Measurements from ENCODE around the gene PARP1. TPM values are rescaled to one million over a fixed set of nuclear protein-coding genes. Genes with fewer than 3 reads are reported as not detected.

The PARP1 gene
- total RNA-seq, 4 donors from 2014 or later, result 30.9 to 65.1 (median 48.2) TPM

DNA sequence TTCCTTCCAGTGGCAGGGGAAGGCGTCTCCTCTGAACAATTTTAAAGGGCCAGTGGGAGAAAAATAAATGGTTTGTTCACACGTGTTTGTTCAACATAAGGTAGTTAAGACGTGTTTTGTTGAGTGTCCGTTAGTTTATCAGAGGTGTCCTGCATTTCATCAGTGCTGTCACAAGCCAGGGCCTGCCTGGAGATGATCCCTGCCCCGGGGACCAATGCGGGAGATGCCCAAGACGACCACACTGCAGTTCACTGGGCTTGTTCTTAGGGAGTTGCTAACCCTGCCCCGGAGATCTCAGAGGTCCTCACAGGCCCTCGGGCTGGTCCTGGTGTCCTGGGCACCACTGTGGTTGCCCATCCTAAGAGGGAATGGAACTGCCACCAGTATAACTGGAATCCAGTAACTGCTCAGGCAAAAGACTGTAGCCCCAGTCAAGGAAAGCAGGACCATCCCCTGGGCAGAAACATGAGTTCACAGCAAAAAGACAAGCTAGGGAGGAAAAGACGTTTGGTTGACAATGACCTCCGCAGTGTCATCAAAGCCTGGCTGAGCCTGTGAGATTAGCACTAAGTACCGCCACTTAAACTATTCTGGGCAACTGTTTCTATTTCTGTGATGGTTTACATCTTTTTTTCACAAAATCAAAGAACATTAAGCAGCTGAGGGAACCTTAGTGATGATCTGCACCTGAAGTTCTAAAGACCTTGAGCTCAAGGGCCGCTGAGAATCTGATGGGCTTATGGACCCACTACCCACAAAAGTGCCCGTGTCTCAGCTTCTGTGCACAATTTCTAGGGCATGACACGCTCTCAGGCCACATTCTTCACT is 54.0 kb downstream of the PARP1 start:
- 61 to 66% methylated on average over 15 of the region's 15 CpGs for WGBS, 2 donors
- no peak overlapping the region for H3K4me3 ChIP-seq (ENCODE audit: low read depth, poor library complexity, severe bottlenecking)
- intact Hi-C loops (cut with DNase I; ENCODE audit: low total_unique reads), result no loop called here
- TF ChIP-seq POLR2A (IDR thresholded peaks at IDR 0.05), result no peak
- TF ChIP-seq, protein P1, sequence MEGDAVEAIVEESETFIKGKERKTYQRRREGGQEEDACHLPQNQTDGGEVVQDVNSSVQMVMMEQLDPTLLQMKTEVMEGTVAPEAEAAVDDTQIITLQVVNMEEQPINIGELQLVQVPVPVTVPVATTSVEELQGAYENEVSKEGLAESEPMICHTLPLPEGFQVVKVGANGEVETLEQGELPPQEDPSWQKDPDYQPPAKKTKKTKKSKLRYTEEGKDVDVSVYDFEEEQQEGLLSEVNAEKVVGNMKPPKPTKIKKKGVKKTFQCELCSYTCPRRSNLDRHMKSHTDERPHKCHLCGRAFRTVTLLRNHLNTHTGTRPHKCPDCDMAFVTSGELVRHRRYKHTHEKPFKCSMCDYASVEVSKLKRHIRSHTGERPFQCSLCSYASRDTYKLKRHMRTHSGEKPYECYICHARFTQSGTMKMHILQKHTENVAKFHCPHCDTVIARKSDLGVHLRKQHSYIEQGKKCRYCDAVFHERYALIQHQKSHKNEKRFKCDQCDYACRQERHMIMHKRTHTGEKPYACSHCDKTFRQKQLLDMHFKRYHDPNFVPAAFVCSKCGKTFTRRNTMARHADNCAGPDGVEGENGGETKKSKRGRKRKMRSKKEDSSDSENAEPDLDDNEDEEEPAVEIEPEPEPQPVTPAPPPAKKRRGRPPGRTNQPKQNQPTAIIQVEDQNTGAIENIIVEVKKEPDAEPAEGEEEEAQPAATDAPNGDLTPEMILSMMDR (IDR thresholded peaks at IDR 0.05), result no peak
- no peak for DNase-seq (ENCODE audit: low spot score in 2 of 2)

DNA sequence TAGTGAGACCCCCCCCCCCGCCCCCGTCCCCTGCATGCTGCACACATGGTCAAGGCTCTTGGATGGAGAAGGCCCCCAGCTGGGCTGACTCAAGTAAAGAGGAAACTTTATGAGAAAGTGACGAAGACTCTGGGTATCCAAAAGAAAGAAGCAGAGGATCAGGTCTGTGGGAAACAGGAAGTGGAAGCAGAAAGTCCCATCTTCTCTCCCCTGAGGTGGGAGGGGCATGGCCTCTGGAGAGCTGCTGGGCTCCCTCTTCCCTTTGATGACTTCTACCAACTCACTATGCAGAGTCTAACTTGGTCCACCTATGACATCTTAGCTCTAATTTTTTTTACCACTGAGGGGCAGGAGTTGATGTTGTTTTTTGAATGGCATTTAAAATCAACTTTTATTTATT is 56.2 kb downstream of the PARP1 start:
- TF ChIP-seq POLR2A (IDR thresholded peaks at IDR 0.05), result no peak
- TF ChIP-seq, protein P1 (IDR thresholded peaks at IDR 0.05), result no peak
- H3K4me3 ChIP-seq (ENCODE audit: low read depth, poor library complexity, severe bottlenecking), result no peak overlapping the region
- intact Hi-C loops (cut with DNase I; ENCODE audit: low total_unique reads), result no loop called here
- DNase-seq (ENCODE audit: low spot score in 2 of 2), result no peak
- WGBS, 2 donors, result 80 to 93% methylated on average over 3 of the region's 3 CpGs

DNA sequence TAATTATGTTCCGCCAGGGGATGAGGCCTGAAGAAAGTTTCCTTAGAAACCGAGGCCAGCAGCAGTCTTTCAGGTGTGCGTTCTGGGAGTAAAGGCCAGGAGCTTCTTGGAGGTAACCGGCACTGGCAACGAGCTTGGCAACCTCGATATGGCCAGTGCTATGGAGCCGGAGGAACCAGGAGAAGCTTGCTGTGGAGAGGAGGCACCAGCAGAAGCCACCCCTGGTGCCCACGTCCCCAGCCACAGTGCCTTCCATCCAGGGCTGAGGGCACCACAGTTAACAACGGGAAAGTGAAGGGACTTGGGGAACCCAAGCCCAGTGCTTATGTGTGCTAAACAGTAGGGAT is 57.4 kb downstream of the PARP1 start:
- H3K4me3 ChIP-seq (ENCODE audit: low read depth, poor library complexity, severe bottlenecking), result no peak overlapping the region
- DNase-seq (ENCODE audit: low spot score in 2 of 2), result no peak
- TF ChIP-seq, protein P1 (IDR thresholded peaks at IDR 0.05), result no peak
- TF ChIP-seq POLR2A (IDR thresholded peaks at IDR 0.05), result no peak
- intact Hi-C loops (cut with DNase I; ENCODE audit: low total_unique reads), result no loop called here
- WGBS, 2 donors, result 38 to 62% methylated on average over 9 of the region's 9 CpGs

DNA sequence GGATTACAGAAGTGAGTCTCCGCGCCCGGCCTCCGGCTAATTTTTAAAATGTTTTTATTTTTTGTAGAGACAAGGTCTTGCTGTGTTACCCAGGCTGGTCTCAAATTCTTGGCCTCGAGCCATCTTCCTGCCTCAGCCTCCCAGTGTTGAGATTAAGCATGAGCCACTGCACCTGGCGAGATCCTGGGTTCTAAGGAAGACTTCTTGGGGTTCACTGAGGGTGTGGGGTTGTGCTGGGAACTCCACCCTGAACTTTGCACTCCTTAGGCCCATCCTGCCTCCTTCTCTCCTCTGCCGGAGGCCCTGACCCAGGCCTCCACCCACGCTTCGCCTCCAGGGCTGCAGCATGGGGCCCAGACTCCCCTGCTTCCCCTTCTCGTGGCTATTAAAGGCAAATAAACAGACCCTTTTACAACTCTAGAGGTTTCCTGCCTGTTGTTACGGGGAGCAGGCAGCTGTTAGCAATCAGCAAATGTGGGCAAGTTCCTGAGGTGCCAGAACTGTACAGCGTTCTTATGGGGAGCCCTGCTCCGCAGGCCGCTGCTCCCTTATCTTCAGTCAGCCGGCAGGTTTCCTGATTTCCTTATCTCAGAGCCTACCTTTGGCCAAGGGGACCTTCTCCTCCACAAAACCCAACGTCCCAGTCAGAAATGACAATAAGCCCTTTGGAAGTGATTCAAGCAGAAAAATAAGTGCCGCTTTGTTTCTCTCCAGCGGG is 57.9 kb downstream of the PARP1 start:
- DNase-seq (ENCODE audit: low spot score in 2 of 2), result no peak
- WGBS, 2 donors, result 56 to 57% methylated on average over 18 of the region's 18 CpGs
- intact Hi-C loops (cut with DNase I; ENCODE audit: low total_unique reads), result no loop called here

DNA sequence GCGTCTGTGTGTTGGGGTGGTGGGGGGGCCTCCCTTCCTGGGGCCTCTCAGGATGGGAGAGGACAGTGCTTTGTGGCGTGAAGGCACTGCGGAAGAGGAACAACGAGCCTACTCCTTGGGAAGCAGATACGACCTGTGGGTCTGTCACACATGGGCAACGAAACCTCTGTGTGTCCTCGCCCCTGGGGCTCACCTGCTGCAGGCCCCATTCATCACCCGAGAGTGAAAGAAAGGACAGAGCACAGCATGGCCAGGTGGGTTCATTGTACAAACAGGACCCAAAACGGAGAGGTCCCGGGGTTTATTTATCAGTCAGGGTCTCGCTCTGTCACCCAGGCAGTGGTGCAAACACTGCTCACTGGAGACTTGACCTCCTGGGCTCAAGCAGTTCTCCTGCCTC is 58.8 kb downstream of the PARP1 start:
- no peak overlapping the region for H3K4me3 ChIP-seq (ENCODE audit: low read depth, poor library complexity, severe bottlenecking)
- TF ChIP-seq POLR2A (IDR thresholded peaks at IDR 0.05), result no peak
- TF ChIP-seq, protein P1 (IDR thresholded peaks at IDR 0.05), result no peak
- intact Hi-C loops (cut with DNase I; ENCODE audit: low total_unique reads), result no loop called here
- 81 to 88% methylated on average over 11 of the region's 11 CpGs for WGBS, 2 donors
- no peak for DNase-seq (ENCODE audit: low spot score in 2 of 2)

More for the DNA sequence above, 57.9 kb downstream of the PARP1 start:
- no peak for TF ChIP-seq POLR2A (IDR thresholded peaks at IDR 0.05)
- TF ChIP-seq, protein P1 (IDR thresholded peaks at IDR 0.05), result no peak
- no peak overlapping the region for H3K4me3 ChIP-seq (ENCODE audit: low read depth, poor library complexity, severe bottlenecking)

All from lower leg skin (tissue), 4 donors.